ENCODE results near the gene PLA2G2A. TPM values are rescaled to one million over a fixed set of nuclear protein-coding genes. Genes with fewer than 3 reads are reported as not detected.

PLA2G2A gene, protein sequence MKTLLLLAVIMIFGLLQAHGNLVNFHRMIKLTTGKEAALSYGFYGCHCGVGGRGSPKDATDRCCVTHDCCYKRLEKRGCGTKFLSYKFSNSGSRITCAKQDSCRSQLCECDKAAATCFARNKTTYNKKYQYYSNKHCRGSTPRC
- total RNA-seq (2022; extraction: Qiagen RNA extraction; ENCODE audit: low read depth), result not detected in 5 replicates

DNA sequence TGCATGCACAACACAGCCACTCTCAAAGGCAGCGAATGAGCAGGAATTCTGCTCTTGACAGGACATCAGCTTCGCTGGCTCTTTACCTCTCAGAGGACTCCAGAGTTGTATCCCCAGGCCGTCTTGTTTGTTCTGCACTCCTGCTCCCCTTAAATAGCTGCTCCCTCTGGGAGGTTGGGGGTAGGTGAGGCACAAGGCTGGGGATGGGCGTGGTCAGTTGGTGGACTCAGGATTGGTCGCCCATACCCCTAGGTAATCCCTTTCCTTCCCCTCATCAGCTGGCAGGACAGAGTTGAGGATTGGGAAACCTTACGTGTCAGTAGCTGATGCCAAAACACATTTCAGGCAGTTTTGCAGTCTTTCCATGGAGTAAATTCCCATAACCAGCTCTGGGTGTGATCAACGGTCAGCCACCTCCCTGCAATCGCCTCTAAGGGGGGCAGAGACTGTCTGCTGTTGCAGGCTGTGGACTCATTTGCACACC lies at the start of gene PLA2G2A:
Gene PLA2G2A, minus strand, starts transcription at position 125 of the 484 bp plus-strand sequence. CDS start 845 bp downstream, outside the sequence.

Other genes with a start within 250 kb of the PLA2G2A start
- gene TMCO4, start 179.7 kb downstream of the PLA2G2A start, total RNA-seq (2022; extraction: Qiagen RNA extraction; ENCODE audit: low read depth), result 5.2 to 7.3 TPM (median 6.6 TPM) in 5 replicates
- gene RNF186, start 164.3 kb downstream of the PLA2G2A start, total RNA-seq (2022; extraction: Qiagen RNA extraction; ENCODE audit: low read depth), result not detected in 5 replicates
- gene OTUD3, start 97.2 kb downstream of the PLA2G2A start, total RNA-seq (2022; extraction: Qiagen RNA extraction; ENCODE audit: low read depth), result 2.1 to 3.3 TPM (median 2.7 TPM) in 5 replicates
- not detected in 5 replicates for gene PLA2G2E, start 56.0 kb downstream of the PLA2G2A start, total RNA-seq (2022; extraction: Qiagen RNA extraction; ENCODE audit: low read depth)
- not detected in 5 replicates for gene PLA2G5, start 90.6 kb upstream of the PLA2G2A start, total RNA-seq (2022; extraction: Qiagen RNA extraction; ENCODE audit: low read depth)
- gene PLA2G2D, start 139.9 kb upstream of the PLA2G2A start, total RNA-seq (2022; extraction: Qiagen RNA extraction; ENCODE audit: low read depth), result not detected in 5 replicates
- gene PLA2G2F, start 159.7 kb upstream of the PLA2G2A start, total RNA-seq (2022; extraction: Qiagen RNA extraction; ENCODE audit: low read depth), result not detected in 5 replicates
- gene UBXN10, start 206.5 kb upstream of the PLA2G2A start, total RNA-seq (2022; extraction: Qiagen RNA extraction; ENCODE audit: low read depth), result not detected in 5 replicates
- not detected in 5 replicates for gene PLA2G2C, start 206.9 kb upstream of the PLA2G2A start, total RNA-seq (2022; extraction: Qiagen RNA extraction; ENCODE audit: low read depth)